Neural progenitor cell (in vitro differentiated cells): ENCODE data around the gene BRD7. TPM values are rescaled to one million over a fixed set of nuclear protein-coding genes. Genes with fewer than 3 reads are reported as not detected.

Source experiments
- DNase-seq: peaks from one replicate; pipeline ENCODE4 v3.0.0-alpha.2; 2016; ENCODE audit warnings: low spot score
- H2AFZ ChIP-seq: fragments of 200-600 bp; sonication (generic); replicated peaks from 2 replicates; pipeline ENCODE4 v1.6.1; 2016; ENCODE audit warnings: antibody characterized with exemption
- H3F3A ChIP-seq: fragments of 200-600 bp; sonication (generic); 2 replicates; pipeline ENCODE4 v1.6.1; 2016; ENCODE audit warnings: antibody characterized with exemption, low read depth
- H3K27ac ChIP-seq: fragments of 200-600 bp; sonication (generic); 2 replicates; pipeline ENCODE4 v1.5.1; 2016; ENCODE audit warnings: mild to moderate bottlenecking
- H3K27me3 ChIP-seq: fragments of 200-600 bp; sonication (generic); 2 replicates; pipeline ENCODE4 v1.6.1; 2016; ENCODE audit warnings: mild to moderate bottlenecking, moderate library complexity
- H3K36me3 ChIP-seq: fragments of 200-600 bp; sonication (generic); 2 replicates; pipeline ENCODE4 v1.5.1; 2016
- H3K4me1 ChIP-seq: fragments of 200-600 bp; sonication (generic); 2 replicates; pipeline ENCODE4 v1.6.1; 2016; ENCODE audit warnings: mixed run types
- H3K4me2 ChIP-seq: fragments of 200-600 bp; sonication (generic); 2 replicates; pipeline ENCODE4 v1.6.1; 2016
- H3K4me3 ChIP-seq: fragments of 200-600 bp; sonication (generic); 2 replicates; pipeline ENCODE4 v1.5.1; 2016
- H3K79me2 ChIP-seq: fragments of 200-600 bp; sonication (generic); 2 replicates; pipeline ENCODE4 v1.6.1; 2016; ENCODE audit warnings: low read depth
- H3K9ac ChIP-seq: fragments of 200-600 bp; sonication (generic); 2 replicates; pipeline ENCODE4 v1.6.1; 2016
- H3K9me3 ChIP-seq: fragments of 200-600 bp; sonication (generic); 2 replicates; pipeline ENCODE4 v1.5.1; 2016; ENCODE audit warnings: low read depth
- H4K20me1 ChIP-seq: fragments of 200-600 bp; sonication (generic); 2 replicates; pipeline ENCODE4 v1.6.1; 2016; ENCODE audit warnings: low read depth
- H3K27ac Mint-ChIP-seq: 3 replicates; pipeline ENCODE4 v1.8.0; 2021; ENCODE audit warnings: mixed read lengths
- H3K27me3 Mint-ChIP-seq: 2 replicates; pipeline ENCODE4 v1.8.0; 2022; ENCODE audit warnings: low read depth, mild to moderate bottlenecking, inconsistent platforms, moderate library complexity, mixed read lengths; ENCODE audit not compliant: insufficient read depth
- H3K36me3 Mint-ChIP-seq: 3 replicates; pipeline ENCODE4 v1.8.0; 2021; ENCODE audit warnings: mixed read lengths
- H3K4me1 Mint-ChIP-seq: 3 replicates; pipeline ENCODE4 v1.8.0; 2021; ENCODE audit warnings: mixed read lengths
- H3K4me3 Mint-ChIP-seq: 3 replicates; pipeline ENCODE4 v1.8.0; 2021; ENCODE audit warnings: mild to moderate bottlenecking, moderate library complexity, mixed read lengths
- H3K9me3 Mint-ChIP-seq: 3 replicates; pipeline ENCODE4 v1.8.0; 2020; ENCODE audit warnings: mixed read lengths
- EZH2 ChIP-seq: fragments of 200-600 bp; sonication (generic); IDR thresholded peaks from 2 replicates; pipeline ENCODE4 v1.6.1; 2017; ENCODE audit warnings: antibody characterized with exemption, mild to moderate bottlenecking, moderate library complexity
- EZH2phosphoT487 ChIP-seq: fragments of 200-600 bp; sonication (generic); IDR thresholded peaks from 2 replicates; pipeline ENCODE4 v1.6.1; 2017; ENCODE audit warnings: antibody characterized with exemption
- total RNA-seq: library from RNA; depleted of rRNA; stranded (reverse); fragments of >200 nt; gene quantifications from 2 replicates; pipeline ENCODE4 v1.2.3, GENCODE V29; 2015; ENCODE audit warnings: low replicate concordance
- TF ChIP-seq, protein P1 (sequence below): fragments of 200-600 bp; sonication (generic); IDR thresholded peaks from 2 replicates; pipeline ENCODE4 v1.5.1; 2017; ENCODE audit warnings: antibody characterized with exemption, mild to moderate bottlenecking

The BRD7 gene
- total RNA-seq, 1 donor from 2014 or later, result 164 TPM

DNA sequence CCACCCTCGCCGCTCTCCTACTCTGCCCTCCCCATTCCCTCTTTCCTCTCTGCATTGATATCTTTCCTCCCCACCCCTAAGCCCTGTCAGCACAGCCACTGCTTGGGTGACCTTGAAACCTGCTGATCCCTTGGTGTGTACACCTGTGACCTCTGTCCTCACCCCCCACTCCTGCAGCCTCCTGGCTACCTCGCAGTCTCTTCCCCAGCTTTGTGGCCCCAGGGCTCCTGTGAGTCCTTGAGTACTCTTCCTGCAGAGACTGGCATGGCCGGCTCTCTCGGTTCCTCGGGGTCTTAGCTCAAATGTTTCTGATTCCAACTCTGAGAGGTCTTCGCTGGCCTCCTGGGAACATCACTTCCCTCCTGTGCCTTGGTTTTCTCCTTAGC is 70.7 kb downstream of the BRD7 start:
- peaks cover 2% of the 10 kb centered on the region for H3K27me3 Mint-ChIP-seq
- no peak overlapping the region for H3K4me2 ChIP-seq
- no peaks in the 10 kb centered on the region for H3K9me3 ChIP-seq
- no peaks in the 10 kb centered on the region for H3K4me1 ChIP-seq
- peak overlapping the region; percentile 37 for H2AFZ ChIP-seq
- TF ChIP-seq EZH2phosphoT487, result no peak
- TF ChIP-seq EZH2, result no peak
- TF ChIP-seq, protein P1, sequence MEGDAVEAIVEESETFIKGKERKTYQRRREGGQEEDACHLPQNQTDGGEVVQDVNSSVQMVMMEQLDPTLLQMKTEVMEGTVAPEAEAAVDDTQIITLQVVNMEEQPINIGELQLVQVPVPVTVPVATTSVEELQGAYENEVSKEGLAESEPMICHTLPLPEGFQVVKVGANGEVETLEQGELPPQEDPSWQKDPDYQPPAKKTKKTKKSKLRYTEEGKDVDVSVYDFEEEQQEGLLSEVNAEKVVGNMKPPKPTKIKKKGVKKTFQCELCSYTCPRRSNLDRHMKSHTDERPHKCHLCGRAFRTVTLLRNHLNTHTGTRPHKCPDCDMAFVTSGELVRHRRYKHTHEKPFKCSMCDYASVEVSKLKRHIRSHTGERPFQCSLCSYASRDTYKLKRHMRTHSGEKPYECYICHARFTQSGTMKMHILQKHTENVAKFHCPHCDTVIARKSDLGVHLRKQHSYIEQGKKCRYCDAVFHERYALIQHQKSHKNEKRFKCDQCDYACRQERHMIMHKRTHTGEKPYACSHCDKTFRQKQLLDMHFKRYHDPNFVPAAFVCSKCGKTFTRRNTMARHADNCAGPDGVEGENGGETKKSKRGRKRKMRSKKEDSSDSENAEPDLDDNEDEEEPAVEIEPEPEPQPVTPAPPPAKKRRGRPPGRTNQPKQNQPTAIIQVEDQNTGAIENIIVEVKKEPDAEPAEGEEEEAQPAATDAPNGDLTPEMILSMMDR, result no peak
- H3K9me3 Mint-ChIP-seq, result no peaks in the 10 kb centered on the region
- no peaks in the 10 kb centered on the region for H3K79me2 ChIP-seq
- H3K4me3 Mint-ChIP-seq, result no peak overlapping the region
- no peak overlapping the region for H3K27ac ChIP-seq
- H3K36me3 Mint-ChIP-seq, result no peaks in the 10 kb centered on the region
- DNase-seq, result no peak
- H3K27ac Mint-ChIP-seq, result peak overlapping the region; percentile 35
- H3K36me3 ChIP-seq, result no peaks in the 10 kb centered on the region
- no peaks in the 10 kb centered on the region for H4K20me1 ChIP-seq
- H3F3A ChIP-seq, result no peaks in the 10 kb centered on the region
- H3K4me1 Mint-ChIP-seq, result peaks cover 14% of the 10 kb centered on the region
- H3K4me3 ChIP-seq, result no peak overlapping the region
- no peaks in the 10 kb centered on the region for H3K27me3 ChIP-seq
- H3K9ac ChIP-seq, result no peak overlapping the region

- Mint-ChIP-seq H3K27ac (no peak overlapping the region), H3K36me3 (no peaks in the 10 kb centered on the region), H3K4me3 (no peak overlapping the region), H3K27me3 (peaks cover 2% of the 10 kb centered on the region), H3K4me1 (peaks cover 14% of the 10 kb centered on the region), H3K9me3 (no peaks in the 10 kb centered on the region)
- Histone ChIP-seq H3K79me2 (no peaks in the 10 kb centered on the region), H3K9ac (no peak overlapping the region), H3K9me3 (no peaks in the 10 kb centered on the region), H4K20me1 (no peaks in the 10 kb centered on the region), H3F3A (no peaks in the 10 kb centered on the region), H2AFZ (no peak overlapping the region), H3K27me3 (no peaks in the 10 kb centered on the region), H3K36me3 (no peaks in the 10 kb centered on the region), H3K27ac (no peak overlapping the region), H3K4me2 (no peak overlapping the region), H3K4me3 (no peak overlapping the region), H3K4me1 (no peaks in the 10 kb centered on the region)
- no peak for DNase-seq
- no peak for TF ChIP-seq EZH2
- no peak for TF ChIP-seq EZH2phosphoT487
- TF ChIP-seq, protein P1, result no peak
Observed at GRCh38 chr16:50297301-50298074, 71.3 kb downstream of the BRD7 start.

- H2AFZ ChIP-seq, result no peak overlapping the region
- no peak overlapping the region for H3K9ac ChIP-seq
- no peaks in the 10 kb centered on the region for H4K20me1 ChIP-seq
- TF ChIP-seq EZH2phosphoT487 (no peak), EZH2 (no peak)
- TF ChIP-seq, protein P1, result no peak
- H3K36me3 Mint-ChIP-seq, result no peaks in the 10 kb centered on the region
- no peaks in the 10 kb centered on the region for H3K9me3 Mint-ChIP-seq
- H3K36me3 ChIP-seq, result no peaks in the 10 kb centered on the region
- H3K9me3 ChIP-seq, result no peaks in the 10 kb centered on the region
- H3K4me3 Mint-ChIP-seq, result no peak overlapping the region
- no peak overlapping the region for H3K27ac Mint-ChIP-seq
- H3K4me2 ChIP-seq, result no peak overlapping the region
- no peaks in the 10 kb centered on the region for H3K4me1 ChIP-seq
- H3K4me1 Mint-ChIP-seq, result peaks cover 14% of the 10 kb centered on the region
- no peak overlapping the region for H3K27ac ChIP-seq
- H3K27me3 Mint-ChIP-seq, result no peaks in the 10 kb centered on the region
- no peaks in the 10 kb centered on the region for H3K27me3 ChIP-seq
- H3F3A ChIP-seq, result no peaks in the 10 kb centered on the region
- H3K4me3 ChIP-seq, result no peak overlapping the region
- no peak for DNase-seq
- H3K79me2 ChIP-seq, result no peaks in the 10 kb centered on the region
Observed at GRCh38 chr16:50296807-50297206, 72.0 kb downstream of the BRD7 start.
